SU-DHL-6 (cell line): ENCODE measurements around the gene MINDY3.

ENCODE experiments used
- H2AFZ ChIP-seq: fragments of 200-600 bp; sonication (generic); 2 replicates; pipeline ENCODE4 v1.6.1; 2014; ENCODE audit warnings: low read depth, mild to moderate bottlenecking, moderate library complexity, mixed read lengths, antibody characterized with exemption, low read length; ENCODE audit not compliant: severe bottlenecking
- H3F3A ChIP-seq: fragments of 200-600 bp; shearing (Covaris generic); 2 replicates; pipeline ENCODE4 v1.6.0; 2016; ENCODE audit warnings: antibody characterized with exemption, mild to moderate bottlenecking; ENCODE audit not compliant: insufficient read depth
- H3K27ac ChIP-seq: fragments of 200-600 bp; sonication (generic); 2 replicates; pipeline ENCODE4 v1.5.1; 2016; ENCODE audit warnings: low read depth, mild to moderate bottlenecking, low read length, moderate library complexity, mixed read lengths
- H3K27me3 ChIP-seq: fragments of 200-600 bp; sonication (generic), shearing (Covaris generic); 2 replicates; pipeline ENCODE4 v1.6.0; 2014; ENCODE audit warnings: mild to moderate bottlenecking, low read length
- H3K36me3 ChIP-seq: fragments of 200-600 bp; sonication (generic); 2 replicates; pipeline ENCODE4 v1.6.1; 2014; ENCODE audit warnings: mild to moderate bottlenecking, low read length, mixed read lengths
- H3K4me2 ChIP-seq: fragments of 300-600, 200-600 bp; shearing (Covaris generic), sonication (generic); 2 replicates; pipeline ENCODE4 v1.6.0; 2014; ENCODE audit warnings: low read length, low read depth, mild to moderate bottlenecking; ENCODE audit not compliant: poor library complexity, severe bottlenecking
- H3K4me3 ChIP-seq: fragments of 200-600 bp; sonication (generic); 2 replicates; pipeline ENCODE4 v1.5.1; 2014; ENCODE audit warnings: antibody characterized with exemption, low read length, mild to moderate bottlenecking, mixed read lengths; ENCODE audit not compliant: insufficient read depth, poor library complexity, severe bottlenecking
- H3K79me2 ChIP-seq: fragments of 200-600 bp; sonication (generic); 2 replicates; pipeline ENCODE4 v1.6.1; 2014; ENCODE audit warnings: mild to moderate bottlenecking, low read length, moderate library complexity; ENCODE audit not compliant: insufficient read depth
- H3K9ac ChIP-seq: fragments of 200-600 bp; sonication (generic); 2 replicates; pipeline ENCODE4 v1.7.0; 2014; ENCODE audit warnings: mild to moderate bottlenecking, low read length
- H3K9me2 ChIP-seq: fragments of 200-600 bp; sonication (generic); replicated peaks from 2 replicates; pipeline ENCODE4 v1.6.1; 2014; ENCODE audit warnings: low read length; ENCODE audit not compliant: insufficient read depth
- H3K9me3 ChIP-seq: fragments of 200-600 bp; sonication (generic); 2 replicates; pipeline ENCODE4 v1.6.1; 2014; ENCODE audit warnings: low read length, mixed read lengths; ENCODE audit not compliant: insufficient read depth
- H4K20me1 ChIP-seq: fragments of 200-600 bp; sonication (generic); 2 replicates; pipeline ENCODE4 v1.6.1; 2014; ENCODE audit warnings: low read depth, mild to moderate bottlenecking, antibody characterized with exemption, low read length, moderate library complexity, mixed read lengths
- EZH2phosphoT487 ChIP-seq: fragments of 200-600 bp; sonication (generic), shearing (Covaris generic); conservative IDR thresholded peaks from 2 replicates; pipeline ENCODE4 v1.6.1; 2018; ENCODE audit warnings: mild to moderate bottlenecking, antibody characterized with exemption, low read length, moderate library complexity, mixed read lengths
- TF ChIP-seq, protein P1 (sequence below): fragments of 200-600 bp; sonication (generic); IDR thresholded peaks from one replicate; pipeline ENCODE4 v1.5.1; 2017; ENCODE audit warnings: antibody characterized with exemption, mild to moderate bottlenecking, low read length, moderate library complexity; ENCODE audit not compliant: insufficient read depth, poor library complexity, severe bottlenecking

Gene MINDY3

DNA sequence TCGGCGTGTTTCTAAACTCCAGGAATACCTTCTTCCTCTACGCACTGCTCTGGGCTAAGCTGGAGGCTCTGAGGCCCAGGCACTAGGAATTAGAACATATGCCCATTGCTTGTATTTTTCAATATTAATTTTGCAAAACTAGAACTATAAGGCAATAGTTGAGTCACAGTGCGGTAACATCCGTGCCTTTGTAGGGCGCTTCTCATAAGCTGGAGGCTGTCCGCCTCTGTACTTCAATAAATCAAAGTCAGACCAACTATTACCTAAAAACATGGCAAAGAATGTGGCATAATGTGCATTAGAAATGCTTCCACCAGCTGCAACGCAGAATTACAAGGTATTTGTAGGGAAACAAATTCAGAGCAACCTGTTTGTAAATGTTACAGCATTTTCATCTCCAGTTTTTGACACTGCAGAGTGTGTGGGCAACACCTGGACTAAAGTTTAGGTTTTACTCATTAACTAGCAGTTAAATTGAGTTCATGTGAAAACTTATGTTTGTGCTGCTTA lies 440 bp upstream of the MINDY3 start:
- TF ChIP-seq, protein P1, sequence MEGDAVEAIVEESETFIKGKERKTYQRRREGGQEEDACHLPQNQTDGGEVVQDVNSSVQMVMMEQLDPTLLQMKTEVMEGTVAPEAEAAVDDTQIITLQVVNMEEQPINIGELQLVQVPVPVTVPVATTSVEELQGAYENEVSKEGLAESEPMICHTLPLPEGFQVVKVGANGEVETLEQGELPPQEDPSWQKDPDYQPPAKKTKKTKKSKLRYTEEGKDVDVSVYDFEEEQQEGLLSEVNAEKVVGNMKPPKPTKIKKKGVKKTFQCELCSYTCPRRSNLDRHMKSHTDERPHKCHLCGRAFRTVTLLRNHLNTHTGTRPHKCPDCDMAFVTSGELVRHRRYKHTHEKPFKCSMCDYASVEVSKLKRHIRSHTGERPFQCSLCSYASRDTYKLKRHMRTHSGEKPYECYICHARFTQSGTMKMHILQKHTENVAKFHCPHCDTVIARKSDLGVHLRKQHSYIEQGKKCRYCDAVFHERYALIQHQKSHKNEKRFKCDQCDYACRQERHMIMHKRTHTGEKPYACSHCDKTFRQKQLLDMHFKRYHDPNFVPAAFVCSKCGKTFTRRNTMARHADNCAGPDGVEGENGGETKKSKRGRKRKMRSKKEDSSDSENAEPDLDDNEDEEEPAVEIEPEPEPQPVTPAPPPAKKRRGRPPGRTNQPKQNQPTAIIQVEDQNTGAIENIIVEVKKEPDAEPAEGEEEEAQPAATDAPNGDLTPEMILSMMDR = no peak
- no peak for TF ChIP-seq EZH2phosphoT487

DNA sequence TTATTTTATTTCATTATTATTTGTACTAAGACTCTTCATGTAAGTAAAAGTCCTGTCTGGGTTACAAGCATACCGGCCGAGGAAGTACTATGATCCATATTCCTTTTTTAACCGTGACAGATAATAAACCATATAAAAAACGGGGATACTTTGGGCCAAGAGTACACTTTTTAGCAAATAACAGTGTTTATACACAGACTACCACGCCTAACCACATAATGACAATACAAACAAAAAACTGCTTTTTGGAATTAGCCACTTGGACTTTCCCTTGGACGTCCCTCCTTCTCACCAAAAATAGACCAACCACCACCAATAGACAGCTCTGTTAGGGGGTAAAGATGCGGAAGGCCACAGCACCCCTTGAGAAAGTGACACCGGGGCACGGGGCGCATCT lies 800 bp downstream of the MINDY3 start:
- Histone ChIP-seq H3K27ac (peak overlapping the region; percentile 76; the same call in 1 of the 2 replicates), H3F3A (peaks cover 10% of the 10 kb centered on the region; the same call in 1 of the 2 replicates), H2AFZ (no peak overlapping the region), H3K27me3 (no peaks in the 10 kb centered on the region), H3K9me2 (no peaks in the 10 kb centered on the region), H3K4me3 (peak overlapping the region; percentile 96), H4K20me1 (peaks cover 15% of the 10 kb centered on the region; the same call in 1 of the 2 replicates), H3K79me2 (peaks cover 56% of the 10 kb centered on the region), H3K9ac (peak overlapping the region; percentile 88), H3K36me3 (no peaks in the 10 kb centered on the region; the same call in 1 of the 2 replicates), H3K9me3 (no peaks in the 10 kb centered on the region), H3K4me2 (peak overlapping the region; percentile 77)
- no peak for TF ChIP-seq EZH2phosphoT487
- TF ChIP-seq, protein P1 = no peak

More for the DNA sequence above, 440 bp upstream of the MINDY3 start:
- H3K4me2 ChIP-seq = peak overlapping the region; percentile 77
- H3K79me2 ChIP-seq = peaks cover 44% of the 10 kb centered on the region
- no peaks in the 10 kb centered on the region for H3K9me3 ChIP-seq
- no peaks in the 10 kb centered on the region for H3K27me3 ChIP-seq
- peak overlapping the region; percentile 76 for H3K27ac ChIP-seq
- H3K9me2 ChIP-seq = no peaks in the 10 kb centered on the region
- H2AFZ ChIP-seq = peak overlapping the region; percentile 93
- peak overlapping the region; percentile 96 for H3K4me3 ChIP-seq
- H4K20me1 ChIP-seq = peaks cover 15% of the 10 kb centered on the region; the same call in 1 of the 2 replicates
- peak overlapping the region; percentile 88 for H3K9ac ChIP-seq
- peaks cover 10% of the 10 kb centered on the region; the same call in 1 of the 2 replicates for H3F3A ChIP-seq
- H3K36me3 ChIP-seq = no peaks in the 10 kb centered on the region; the same call in 1 of the 2 replicates

DNA sequence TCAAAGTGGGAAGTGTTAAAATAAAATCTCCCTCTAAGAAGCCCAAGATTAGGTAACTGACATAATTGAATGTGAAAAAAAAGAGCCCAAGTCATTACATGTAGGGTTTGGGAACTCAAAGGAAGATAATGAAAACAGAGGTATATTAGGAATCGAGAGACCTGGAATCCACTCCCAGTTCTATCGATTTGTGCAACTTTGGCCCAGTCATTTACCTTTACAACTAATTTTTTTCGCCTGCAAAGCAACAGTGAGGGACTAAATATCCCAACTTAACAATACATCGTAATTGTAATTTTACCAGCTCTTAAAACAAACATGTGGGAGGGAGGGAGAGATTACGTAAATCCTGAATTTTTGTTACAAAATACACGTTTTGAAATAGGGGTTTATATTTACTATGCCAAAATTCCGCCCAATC lies 1.4 kb downstream of the MINDY3 start:
- no peak overlapping the region for H2AFZ ChIP-seq
- H3K27me3 ChIP-seq = no peaks in the 10 kb centered on the region
- peaks cover 15% of the 10 kb centered on the region; the same call in 1 of the 2 replicates for H4K20me1 ChIP-seq
- TF ChIP-seq, protein P1 = no peak
- no peak for TF ChIP-seq EZH2phosphoT487
- peaks cover 63% of the 10 kb centered on the region for H3K79me2 ChIP-seq
- peak overlapping the region; percentile 88 for H3K9ac ChIP-seq
- H3F3A ChIP-seq = peaks cover 10% of the 10 kb centered on the region; the same call in 1 of the 2 replicates
- H3K9me2 ChIP-seq = no peaks in the 10 kb centered on the region
- H3K4me2 ChIP-seq = peak overlapping the region; percentile 77
- peak overlapping the region; percentile 96 for H3K4me3 ChIP-seq
- peaks cover 3% of the 10 kb centered on the region; the same call in 1 of the 2 replicates for H3K36me3 ChIP-seq
- H3K27ac ChIP-seq = no peak overlapping the region
- no peaks in the 10 kb centered on the region for H3K9me3 ChIP-seq
